GM21723 (cell line): ENCODE measurements around the gene CTDP1.
"Not testable (repeated sequence)": the region's sequence is repeated elsewhere in the genome, so short reads cannot be mapped to it uniquely, and the experiment has no call there.

Experiments used
- ATAC-seq: cut with Tn5 transposase; IDR thresholded peaks from one replicate; pipeline ENCODE4 v1.9.1; 2021; ENCODE audit warnings: mild to moderate bottlenecking, moderate library complexity; ENCODE audit not compliant: unreplicated experiment

CTDP1 gene

GRCh38 chr18:79723036-79723435 is 43.4 kb downstream of the CTDP1 start:
- no peak for ATAC-seq

DNA sequence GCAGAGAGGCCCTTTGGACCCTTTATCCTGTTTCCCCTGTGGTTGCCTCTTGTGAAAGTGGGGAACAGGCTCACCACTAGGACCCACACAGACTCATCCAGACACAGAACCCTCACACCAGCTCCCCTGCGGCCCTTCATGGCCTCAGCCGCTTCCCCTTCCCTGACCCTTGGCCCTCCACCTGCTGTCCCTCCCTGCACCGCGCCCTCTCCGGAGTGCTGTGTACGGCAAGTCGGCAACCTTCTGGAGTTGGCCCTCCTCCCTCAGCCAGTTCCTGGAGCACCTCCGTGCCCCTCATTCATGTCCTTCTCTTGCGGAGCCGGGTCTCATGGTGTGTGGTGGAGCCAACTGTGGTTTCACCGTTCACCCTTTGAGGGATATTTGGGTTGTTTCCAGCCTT is 44.0 kb downstream of the CTDP1 start:
- no peak for ATAC-seq

DNA sequence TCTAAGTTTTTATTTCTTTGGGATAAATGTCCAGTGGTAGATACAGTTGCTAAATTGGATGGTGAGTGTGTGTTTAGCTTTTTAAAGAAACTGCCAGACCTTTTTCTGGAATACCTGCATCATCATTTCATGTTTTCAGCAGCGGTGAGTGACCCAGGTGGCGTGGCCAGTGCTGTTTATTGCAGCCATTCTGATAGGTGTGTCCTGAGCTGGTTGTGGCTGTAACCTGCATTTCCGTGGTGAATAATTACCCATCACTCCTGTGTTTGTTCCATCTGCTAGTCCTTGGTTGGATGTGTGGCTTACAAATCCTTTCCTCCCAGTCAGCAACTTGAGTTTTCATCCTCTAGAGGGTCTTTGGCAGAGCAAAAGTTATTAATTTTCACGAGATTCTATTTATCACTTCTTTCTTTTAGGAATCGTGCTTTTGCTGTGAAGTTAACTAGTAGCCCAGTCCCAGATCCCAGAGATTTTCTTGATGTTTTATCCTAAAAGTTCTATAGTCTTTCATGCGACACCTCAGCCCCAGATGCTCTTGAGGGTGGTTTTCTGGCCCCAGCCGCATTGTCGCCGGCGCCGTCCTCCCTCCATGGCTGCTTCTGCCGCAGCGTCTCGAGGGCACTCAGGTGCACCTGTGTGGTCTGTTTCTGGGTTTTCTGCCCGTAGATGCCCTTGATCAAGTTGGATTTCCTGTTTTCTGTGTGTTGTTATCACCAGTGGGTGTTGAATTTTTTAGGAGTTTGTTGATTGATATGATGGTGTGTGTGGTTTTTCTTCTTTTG is 44.9 kb downstream of the CTDP1 start:
- ATAC-seq, result no peak

DNA sequence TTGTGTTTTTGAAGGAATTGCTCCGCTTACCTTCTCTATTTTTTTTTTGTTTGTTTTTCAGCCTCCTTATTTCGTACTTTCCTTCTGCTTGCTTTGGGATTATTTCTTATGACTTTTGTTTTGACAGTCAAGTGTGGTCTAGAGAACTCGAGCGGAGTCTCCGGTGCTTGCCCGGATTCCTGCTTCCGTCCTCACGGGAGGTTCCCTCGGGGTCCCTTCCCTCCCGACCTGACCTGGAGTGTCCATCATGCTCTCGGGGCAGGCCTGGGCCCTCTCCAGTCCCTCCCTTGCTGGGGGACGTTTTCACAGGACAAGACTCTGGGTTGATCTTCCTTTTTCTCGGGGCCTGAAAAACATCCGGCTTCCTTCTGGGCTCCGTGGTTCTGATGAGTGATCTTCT is 45.9 kb downstream of the CTDP1 start:
- no peak for ATAC-seq

- no peak for ATAC-seq
Observed at GRCh38 chr18:79726721-79727120, 47.1 kb downstream of the CTDP1 start.

- ATAC-seq, result no peak
Observed at GRCh38 chr18:79727211-79727610, 47.6 kb downstream of the CTDP1 start.

DNA sequence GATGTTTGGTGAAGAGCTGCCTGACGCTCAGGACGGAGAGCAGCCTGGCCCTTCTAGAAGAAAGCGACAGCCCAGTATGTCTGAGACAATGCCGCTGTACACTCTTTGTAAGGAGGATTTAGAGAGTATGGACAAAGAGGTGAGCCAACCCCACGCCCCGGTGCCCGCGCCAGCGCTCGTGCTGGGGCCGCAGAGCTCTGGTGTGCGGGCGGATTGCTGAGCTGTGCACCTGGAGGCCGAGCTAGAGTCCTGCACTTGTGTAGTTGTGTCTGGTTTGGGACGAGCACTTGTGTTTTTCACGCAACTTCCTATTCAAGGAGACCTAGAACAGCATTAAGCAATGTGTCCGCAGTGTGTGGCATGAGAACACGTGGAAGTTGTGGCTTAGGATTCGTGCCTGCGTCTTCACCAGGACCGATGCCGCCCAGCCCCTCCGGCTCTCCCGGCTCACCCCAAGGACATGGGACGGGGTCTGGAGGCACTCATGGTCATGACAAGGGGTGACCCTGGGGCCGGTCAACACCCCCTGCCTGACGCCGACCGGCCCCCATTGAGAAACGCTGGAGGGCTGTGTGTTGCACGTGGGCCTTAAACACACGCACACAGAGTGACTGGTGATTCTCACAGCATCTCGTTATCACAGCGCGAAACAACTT is 49.5 kb downstream of the CTDP1 start:
- no peak for ATAC-seq

DNA sequence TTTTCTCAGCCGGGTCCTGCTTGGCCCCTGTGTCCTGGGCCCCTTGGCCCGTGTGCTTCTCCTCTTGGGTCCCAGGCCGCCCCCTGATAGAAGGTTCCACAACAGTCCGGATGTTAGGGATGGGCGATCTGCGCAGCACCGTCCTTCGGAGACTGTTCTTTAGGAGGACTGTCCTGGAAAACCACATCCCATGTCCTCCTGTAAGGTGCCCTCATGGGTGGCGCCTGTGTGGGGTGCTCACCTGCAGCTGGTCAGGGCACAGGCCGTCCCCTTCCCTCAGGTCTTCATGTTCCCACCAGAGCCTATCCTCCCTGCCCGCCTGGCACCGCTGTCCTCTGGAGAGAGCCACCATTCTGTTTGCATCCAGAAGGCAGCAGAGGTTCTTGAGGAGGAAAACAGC is 50.0 kb downstream of the CTDP1 start:
- ATAC-seq, result no peak

- no peak for ATAC-seq
Observed at GRCh38 chr18:79730804-79731203, 51.2 kb downstream of the CTDP1 start.

DNA sequence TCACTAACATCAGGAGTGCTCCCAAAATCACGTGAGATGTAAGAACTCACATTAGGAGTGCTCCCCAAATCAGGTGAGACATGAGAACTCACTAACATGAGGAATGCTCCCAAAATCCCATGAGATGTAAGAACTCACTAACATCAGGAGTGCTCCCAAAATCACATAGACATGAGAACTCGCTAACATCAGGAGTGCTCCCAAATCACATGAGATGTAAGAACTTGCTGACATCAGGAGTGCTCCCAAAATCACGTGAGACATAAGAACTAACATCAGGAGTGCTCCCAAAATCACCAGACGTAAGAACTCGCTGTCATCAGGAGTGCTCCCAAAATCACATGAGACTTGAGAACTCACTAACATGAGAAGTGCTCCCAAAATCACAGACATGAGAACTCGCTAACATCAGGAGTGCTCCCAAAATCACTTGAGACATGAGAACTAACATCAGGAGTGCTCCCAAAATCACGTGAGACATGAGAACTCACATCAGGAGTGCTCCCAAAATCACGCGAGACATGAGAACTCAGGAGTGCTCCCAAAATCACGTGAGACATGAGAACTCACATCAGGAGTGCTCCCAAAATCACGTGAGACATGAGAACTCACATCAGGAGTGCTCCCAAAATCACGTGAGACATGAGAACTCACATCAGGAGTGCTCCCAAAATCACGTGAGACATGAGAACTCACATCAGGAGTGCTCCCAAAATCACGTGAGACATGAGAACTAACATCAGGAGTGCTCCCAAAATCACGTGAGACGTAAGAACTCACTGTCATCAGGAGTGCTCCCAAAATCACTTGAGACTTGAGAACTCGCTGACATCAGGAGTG is 52.5 kb downstream of the CTDP1 start:
- ATAC-seq, result not testable (repeated sequence)

DNA sequence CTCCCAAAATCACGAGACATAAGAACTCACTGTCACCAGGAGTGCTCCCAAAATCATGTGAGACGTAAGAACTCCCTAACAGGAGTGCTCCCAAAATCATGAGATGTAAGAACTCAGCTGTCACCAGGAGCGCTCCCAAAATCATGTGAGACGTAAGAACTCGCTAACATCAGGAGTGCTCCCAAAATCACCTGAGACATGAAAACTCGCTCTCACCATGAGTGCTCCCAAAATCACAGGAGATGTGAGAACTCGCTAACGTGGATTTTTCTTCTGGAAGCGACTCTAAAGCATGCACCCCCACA is 53.1 kb downstream of the CTDP1 start:
- ATAC-seq, result no peak

GRCh38 chr18:79733135-79733701 is 53.6 kb downstream of the CTDP1 start:
- no peak for ATAC-seq

- no peak for ATAC-seq
Observed at GRCh38 chr18:79733986-79734770, 54.6 kb downstream of the CTDP1 start.

GRCh38 chr18:79735071-79735980 is 55.7 kb downstream of the CTDP1 start:
- ATAC-seq, result no peak

- no peak for ATAC-seq
Observed at GRCh38 chr18:79736230-79736629, 56.6 kb downstream of the CTDP1 start.

GRCh38 chr18:79736846-79737245 is 57.2 kb downstream of the CTDP1 start:
- no peak for ATAC-seq

DNA sequence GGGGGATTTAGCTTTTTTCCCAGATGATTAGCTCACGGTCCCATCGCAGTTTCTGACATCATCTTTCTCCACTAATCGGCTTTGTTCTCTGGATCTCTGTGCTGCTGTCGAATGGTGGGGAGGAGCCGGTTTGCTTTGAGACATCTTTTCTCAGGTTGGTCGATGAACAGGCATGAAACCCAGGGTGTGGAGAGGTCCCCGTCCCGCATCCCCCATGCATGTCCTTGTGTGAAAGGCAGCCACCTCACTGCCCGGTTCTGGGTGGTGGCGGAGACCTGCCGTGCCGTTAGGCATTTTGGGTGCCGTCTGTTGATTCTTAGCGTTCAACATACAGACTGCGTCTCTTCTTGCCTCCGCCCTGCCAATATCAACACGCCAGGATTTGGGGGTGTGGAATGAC is 57.8 kb downstream of the CTDP1 start:
- ATAC-seq, result no peak

DNA sequence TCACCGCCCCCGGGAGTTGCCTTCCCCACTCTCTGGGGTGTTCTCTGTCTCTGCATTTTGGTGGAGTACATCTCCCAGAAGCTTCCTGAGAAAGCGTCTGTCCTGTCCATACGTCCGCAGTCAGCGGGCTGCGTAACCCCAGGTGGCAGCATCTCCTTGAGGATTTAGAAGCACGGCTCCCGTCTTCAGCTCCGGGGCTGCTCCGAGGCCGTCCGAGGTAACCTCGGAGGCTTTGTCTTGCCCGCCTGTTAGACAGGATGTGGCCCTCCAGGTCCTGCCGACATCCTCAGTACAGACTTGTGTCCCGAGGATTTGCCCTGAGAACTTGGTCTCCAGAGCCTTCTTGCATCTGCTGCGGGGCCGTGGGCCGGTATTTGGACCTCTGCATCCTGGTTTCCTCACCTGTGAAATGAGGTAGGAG is 58.4 kb downstream of the CTDP1 start:
- ATAC-seq, result no peak

DNA sequence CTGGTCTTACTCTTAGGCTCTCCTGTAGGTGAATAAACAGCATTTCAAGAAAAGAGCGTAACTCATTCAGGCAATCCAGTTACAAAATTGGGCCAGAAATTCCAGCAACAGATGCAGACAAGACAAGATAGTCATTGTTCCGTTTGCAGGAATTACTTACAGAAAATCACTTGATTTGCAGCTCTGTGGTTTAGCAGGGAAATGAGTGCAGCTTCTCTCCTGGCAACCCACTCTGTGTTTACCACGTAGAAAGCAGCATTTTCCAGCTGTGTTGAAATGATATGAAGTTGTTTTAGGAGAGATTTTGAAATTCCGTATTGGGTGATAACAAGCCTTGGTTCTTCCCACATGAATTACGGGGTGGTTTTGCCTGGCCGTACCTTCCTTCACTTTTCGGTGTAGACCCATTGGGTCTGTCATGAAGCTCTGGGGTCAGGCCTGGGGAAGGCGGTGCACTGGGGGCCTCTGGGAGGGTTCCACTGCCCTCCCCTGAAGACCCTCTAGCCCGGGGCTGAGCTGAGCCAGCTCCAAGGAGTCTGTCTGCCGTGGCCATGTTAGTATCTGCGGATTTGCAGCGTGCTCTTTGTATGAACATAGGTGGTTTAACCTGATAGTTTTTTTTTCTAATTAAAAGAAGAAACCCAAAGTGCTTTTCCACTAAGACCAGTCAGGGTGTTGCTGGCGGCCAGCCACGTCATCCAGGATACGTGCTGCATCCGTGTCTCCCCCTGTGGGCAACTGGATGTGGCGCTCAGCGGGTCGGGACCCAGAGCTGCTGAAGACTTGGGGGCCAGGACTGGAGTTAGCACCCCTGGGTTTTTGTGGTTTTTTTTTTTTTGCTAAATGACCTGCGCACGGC is 59.2 kb downstream of the CTDP1 start:
- ATAC-seq, result no peak
